ENCODE measurements around the gene SLC13A3.
A peak's percentile ranks its signal among the peaks of the same experiment; 100 is the strongest.

Gene SLC13A3, protein sequence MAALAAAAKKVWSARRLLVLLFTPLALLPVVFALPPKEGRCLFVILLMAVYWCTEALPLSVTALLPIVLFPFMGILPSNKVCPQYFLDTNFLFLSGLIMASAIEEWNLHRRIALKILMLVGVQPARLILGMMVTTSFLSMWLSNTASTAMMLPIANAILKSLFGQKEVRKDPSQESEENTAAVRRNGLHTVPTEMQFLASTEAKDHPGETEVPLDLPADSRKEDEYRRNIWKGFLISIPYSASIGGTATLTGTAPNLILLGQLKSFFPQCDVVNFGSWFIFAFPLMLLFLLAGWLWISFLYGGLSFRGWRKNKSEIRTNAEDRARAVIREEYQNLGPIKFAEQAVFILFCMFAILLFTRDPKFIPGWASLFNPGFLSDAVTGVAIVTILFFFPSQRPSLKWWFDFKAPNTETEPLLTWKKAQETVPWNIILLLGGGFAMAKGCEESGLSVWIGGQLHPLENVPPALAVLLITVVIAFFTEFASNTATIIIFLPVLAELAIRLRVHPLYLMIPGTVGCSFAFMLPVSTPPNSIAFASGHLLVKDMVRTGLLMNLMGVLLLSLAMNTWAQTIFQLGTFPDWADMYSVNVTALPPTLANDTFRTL

DNA sequence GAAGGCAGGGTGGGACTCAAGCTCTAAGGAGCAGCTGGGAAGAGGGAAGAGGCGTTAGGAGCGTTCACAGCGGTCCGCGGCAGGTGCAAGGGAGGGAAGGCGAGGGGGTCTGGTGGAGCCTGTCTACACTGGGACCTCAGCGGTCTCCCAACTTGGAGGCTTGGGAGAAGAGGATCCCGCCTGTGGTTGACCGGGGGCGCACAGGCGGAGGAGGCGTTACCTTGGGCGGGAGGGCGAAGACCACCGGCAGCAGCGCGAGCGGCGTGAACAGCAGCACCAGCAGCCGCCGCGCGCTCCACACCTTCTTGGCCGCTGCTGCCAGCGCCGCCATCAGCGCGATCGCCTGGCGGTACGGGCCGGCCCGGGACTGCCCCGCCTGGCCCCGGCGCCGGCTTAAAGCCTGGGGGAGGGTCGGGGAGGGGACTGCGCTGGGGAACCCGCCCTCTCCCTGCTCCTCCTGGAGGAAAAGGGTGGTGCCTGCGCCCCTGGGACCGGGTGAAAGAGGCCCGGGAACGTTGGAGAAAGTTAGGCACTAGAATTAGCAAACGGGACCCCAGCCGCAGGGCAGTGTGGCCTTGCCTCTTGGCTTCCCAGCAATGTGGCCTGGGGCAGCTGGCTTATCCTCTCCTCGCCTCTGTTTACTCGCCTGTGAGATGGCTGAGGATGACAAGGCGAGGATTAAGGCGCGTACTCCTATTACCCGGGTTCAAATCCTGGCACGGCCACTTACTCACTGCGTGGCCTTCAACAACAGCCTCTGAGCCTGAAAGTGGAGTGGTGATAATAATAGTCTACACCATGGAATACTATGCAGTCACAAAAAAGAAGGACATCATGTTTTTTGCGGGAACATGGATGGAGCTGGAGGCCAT is at the start of gene SLC13A3:
SLC13A3 (minus strand) TSS at position 369 of the 872 bp plus-strand sequence; CDS start at position 331, 38 bp downstream.
- peak; percentile 68 for DNase-seq

GRCh38 chr20:46701057-46701456 is 49.8 kb upstream of the SLC13A3 start:
- no peak for DNase-seq

DNA sequence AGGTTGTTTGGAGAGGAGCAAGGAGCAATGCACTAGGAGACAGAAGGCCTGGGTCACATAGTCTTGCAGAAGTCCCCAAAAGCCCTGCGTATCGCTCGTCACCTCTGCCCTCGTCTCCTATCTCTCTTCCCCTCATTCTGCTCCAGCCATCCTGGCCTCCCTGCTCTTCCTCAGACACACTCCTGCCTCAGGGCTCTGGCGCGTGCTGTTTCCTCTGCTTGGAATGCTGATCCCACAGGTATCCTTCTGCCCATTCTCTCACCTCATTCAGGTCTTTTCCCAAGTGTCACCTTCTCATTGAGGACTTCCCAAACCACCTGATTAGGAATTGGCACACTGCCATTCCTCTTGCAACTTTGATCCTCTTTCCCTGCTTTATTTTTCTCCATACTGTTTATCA is 49.2 kb upstream of the SLC13A3 start:
- no peak for DNase-seq

DNA sequence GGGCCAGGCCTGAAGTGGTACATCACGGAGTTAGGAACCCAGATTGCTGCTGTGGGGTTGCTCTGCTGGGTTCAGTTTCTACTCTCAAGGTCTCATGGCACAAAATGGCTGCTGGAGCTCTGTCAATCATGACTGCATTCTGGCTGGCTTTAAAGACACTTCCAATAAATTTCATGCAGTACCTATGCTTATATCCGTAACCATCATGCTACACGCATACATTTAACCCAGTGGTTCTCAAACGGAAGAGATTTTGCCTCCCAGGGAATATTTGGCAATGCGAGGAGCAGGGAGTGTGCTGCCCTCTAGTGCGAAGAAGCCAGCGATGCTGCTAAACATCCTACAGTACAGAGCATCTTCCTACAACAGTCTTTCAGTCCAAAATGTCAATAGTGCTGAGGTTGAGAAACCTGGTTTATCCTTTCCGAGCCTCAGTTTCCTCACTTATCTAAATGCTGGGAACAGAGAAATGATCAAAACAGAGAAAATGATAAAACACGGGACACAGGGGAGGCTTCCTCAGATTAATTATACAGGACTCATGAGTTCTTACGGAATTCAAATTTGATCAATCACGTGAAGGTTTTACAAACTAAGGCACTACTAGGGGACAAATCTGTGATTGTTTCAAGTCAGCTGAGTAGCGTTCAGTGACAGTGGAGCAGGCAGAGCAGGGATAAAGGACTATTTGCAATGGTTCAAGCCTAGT is 48.5 kb upstream of the SLC13A3 start:
- no peak for DNase-seq

GRCh38 chr20:46698788-46699187 is 47.5 kb upstream of the SLC13A3 start:
- no peak for DNase-seq

- DNase-seq = no peak
Measured at GRCh38 chr20:46696791-46697279, 45.6 kb upstream of the SLC13A3 start.

DNA sequence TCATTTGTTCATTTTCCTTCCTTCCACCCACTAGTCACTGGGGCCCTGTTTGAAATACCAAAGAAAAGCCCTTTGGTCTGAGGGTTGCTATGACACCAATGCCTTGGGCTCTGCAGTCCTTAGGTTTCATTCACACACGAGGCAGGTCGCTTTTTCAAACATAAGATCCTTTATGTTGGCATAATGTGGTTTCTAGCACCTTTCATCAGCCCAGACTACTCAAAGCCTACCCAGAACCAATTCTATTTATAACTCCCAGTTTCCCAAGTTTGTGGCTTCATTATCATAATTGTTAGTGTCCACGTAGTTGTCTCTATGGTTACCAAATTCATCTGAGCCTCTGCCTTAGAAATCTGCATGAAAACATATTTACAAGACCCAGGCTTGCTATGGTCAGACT is 44.6 kb upstream of the SLC13A3 start:
- DNase-seq = no peak

GRCh38 chr20:46694484-46694883 is 43.2 kb upstream of the SLC13A3 start:
- no peak for DNase-seq

GRCh38 chr20:46691196-46691595 is 39.9 kb upstream of the SLC13A3 start:
- DNase-seq = no peak

- DNase-seq = no peak
Measured at GRCh38 chr20:46690219-46691106, 39.2 kb upstream of the SLC13A3 start.

- no peak for DNase-seq
Measured at GRCh38 chr20:46689754-46690085, 38.5 kb upstream of the SLC13A3 start.

- peak; percentile 96 for DNase-seq
Measured at GRCh38 chr20:46689082-46689753, 38.0 kb upstream of the SLC13A3 start, which contains the start of gene TP53RK. TP53RK (minus strand) TSS chr20:46689444; CDS start chr20:46689414, 30 bp downstream.

DNA sequence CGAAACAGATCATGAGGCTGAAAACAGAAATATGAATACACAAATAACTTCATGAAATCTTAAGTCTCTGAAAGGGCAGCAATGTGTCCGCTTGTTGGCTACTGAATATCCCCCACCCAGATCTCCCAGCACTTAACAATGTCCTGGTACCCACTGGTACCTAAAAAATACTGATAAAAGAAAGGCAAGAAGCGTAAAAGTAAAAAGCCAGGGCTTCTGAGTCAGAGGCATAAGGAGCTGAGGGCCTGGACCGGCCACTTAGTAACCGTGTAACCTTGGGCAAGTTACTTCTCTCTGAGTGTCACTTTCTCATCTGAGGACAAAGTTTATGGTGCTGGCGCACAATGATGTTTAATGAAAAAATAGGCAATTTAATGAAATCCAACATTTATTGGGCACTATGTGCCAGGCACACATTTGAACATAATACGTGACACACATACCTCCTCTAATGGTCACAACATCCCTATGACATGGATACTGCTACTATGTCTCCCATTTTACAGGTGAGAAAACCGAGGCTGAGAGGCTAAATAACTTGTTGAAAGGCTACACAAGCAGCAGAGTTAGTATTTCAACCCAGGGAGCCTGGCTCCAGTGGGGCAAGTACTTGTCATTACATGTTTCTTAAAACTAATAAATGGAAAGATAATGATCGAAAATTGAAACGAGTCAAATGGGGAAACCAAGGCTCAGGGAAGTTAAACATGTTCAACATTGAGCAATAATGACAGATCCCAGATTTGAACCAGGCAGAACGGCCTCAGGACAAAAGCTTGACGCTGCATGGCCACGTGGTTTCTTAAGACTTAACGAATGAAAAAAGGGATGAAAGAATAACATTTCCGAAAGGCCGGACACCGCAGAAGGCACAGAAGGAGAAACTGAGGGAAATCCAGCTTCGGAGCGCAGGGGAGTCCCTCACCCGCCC is 37.2 kb upstream of the SLC13A3 start:
- no peak for DNase-seq

GRCh38 chr20:46683939-46684750 is 32.9 kb upstream of the SLC13A3 start:
- peak; percentile 67 for DNase-seq

DNA sequence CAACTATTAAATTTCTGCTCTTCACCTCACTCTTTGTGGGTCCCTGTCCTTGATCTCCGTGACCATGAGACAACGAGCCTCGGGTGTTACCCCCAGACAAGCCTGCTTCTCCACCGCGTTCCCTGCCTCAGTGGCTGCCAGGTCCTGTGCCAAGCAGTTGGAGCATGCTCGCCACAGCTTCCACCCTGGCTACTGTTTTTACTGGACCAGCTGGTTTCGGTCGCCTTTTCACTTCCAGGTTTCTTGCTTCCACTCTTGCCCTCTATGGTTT is 32.3 kb upstream of the SLC13A3 start:
- no peak for DNase-seq

DNA sequence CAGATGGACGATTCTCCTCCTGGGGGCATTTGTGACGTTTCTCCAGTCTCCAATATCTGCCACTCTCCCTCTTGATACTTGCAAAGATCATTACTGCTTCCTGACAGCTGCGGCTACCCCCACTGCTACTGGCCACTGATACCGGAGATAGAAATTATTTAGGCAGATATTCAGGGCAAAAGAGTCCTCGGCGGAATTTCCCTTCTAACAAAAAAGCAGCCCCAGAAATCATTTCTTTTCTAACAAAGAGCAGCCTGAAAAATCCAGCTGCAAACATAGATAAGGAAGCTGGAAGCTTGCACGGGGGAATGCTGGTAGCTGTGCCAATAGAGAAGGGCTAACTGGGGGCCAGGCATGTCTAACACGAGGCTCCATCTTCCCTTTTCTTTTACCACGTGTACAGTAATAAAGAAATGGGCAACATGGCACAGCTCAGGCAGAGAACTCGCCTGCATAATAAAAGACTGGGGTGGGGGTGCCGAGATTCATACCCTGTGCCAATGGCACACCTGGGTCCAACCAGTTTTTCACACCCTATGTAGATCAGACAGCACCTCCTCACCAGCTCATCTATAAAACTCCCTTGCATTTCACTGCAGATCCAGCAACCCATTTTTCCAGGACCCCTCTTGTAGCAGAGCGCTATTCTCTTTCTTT is 31.9 kb upstream of the SLC13A3 start:
- no peak for DNase-seq

GRCh38 chr20:46682063-46682821 is 31.0 kb upstream of the SLC13A3 start:
- no peak for DNase-seq

Data from retina (tissue), 1 donor.